Subcutaneous adipose tissue (tissue), 4 donors: Measurements from ENCODE around the gene PHKG1. TPM values are rescaled to one million over a fixed set of nuclear protein-coding genes. Genes with fewer than 3 reads are reported as not detected.

Experiments
- total RNA-seq, 4 donors: library from RNA; depleted of rRNA; stranded (reverse); fragments of >200 nt; gene quantifications; one replicate each; pipeline ENCODE4 v1.1.0, GENCODE V29; 2016
- TF ChIP-seq, protein P1 (sequence below): fragments of 450-650 bp; IDR thresholded peaks from one replicate; pipeline ENCODE4 v1.5.1; 2016; ENCODE audit warnings: low read depth, mild to moderate bottlenecking, control low read depth, antibody characterized with exemption, moderate library complexity

Gene PHKG1
- 1 to 10 TPM in 3 of 4 donors, not detected in 1; 1.1 to 4.2 (median 3.9) TPM for total RNA-seq

DNA sequence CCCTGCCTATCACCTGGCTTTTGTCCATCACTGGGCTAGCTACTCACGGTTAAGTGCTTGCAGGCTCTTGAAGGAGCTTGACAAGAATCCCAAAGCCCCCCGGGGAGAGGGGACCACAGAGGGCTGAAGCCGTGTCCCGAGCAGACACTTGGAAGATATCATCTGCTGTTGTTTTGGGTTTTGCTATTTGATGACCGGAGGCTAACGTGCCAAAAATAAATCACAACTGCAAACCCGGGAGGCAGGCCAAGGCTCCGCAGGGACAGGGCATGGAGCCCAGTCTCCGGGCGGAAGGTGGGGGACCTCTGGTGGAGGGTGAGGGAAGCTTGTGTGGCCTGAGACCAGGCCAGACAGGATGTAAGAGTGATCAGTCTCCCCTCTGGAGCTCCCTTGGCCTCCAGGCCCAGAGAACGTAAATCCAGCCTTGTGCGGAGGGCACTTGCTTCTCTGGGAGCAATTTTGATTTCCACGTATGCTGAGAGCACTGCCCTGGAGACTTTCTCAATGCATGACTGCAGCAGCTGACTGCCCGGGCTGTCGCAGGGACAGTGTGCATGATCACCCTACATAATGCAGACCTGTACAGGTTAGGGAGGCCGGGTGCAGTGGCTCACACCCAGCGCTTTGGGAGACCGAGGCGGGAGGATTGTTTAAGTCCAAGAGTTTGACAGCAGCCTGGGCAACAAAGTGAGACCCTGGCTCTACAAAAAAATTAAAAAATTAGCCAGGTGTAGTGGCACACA, at the start of gene PHKG1:
Gene PHKG1 (minus strand): TSS at position 164 of the 743 bp plus-strand sequence. CDS start 4,011 bp downstream, outside the sequence.
- TF ChIP-seq, protein P1, sequence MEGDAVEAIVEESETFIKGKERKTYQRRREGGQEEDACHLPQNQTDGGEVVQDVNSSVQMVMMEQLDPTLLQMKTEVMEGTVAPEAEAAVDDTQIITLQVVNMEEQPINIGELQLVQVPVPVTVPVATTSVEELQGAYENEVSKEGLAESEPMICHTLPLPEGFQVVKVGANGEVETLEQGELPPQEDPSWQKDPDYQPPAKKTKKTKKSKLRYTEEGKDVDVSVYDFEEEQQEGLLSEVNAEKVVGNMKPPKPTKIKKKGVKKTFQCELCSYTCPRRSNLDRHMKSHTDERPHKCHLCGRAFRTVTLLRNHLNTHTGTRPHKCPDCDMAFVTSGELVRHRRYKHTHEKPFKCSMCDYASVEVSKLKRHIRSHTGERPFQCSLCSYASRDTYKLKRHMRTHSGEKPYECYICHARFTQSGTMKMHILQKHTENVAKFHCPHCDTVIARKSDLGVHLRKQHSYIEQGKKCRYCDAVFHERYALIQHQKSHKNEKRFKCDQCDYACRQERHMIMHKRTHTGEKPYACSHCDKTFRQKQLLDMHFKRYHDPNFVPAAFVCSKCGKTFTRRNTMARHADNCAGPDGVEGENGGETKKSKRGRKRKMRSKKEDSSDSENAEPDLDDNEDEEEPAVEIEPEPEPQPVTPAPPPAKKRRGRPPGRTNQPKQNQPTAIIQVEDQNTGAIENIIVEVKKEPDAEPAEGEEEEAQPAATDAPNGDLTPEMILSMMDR, result no peak

DNA sequence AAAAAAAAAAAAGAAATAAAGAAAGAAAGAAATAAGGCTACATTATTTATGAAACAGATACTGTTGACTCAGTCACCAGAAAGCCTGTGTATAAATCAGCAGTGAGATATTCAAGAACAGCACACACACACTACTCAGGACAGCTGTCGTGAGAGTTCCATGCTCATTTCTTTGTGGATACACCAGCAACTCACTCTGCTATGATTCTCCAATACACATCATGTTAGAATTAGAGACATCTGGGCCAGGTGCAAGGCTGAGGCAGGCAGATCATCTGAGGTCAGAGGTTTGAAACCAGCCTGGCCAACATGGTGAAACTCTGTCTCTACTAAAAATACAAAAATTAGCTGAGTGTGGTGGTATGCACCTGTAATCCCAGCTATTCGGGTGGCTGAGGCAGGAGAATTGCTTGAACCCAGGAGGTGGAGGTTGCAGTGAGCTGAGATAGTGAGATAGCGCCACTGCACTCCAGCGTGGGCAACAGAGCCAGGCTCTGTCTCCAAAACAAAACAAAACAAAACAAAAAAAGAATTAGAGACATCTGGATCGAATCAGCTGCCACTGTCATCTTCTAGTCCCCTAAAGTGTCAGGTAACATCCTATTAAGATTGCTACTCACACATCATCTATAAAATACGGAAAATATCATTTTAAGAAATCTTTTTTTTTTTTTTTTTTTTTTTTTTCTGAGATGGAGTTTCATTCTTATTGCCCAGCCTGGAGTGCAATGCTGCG, 34.7 kb upstream of the PHKG1 start:
- TF ChIP-seq, protein P1, result no peak

DNA sequence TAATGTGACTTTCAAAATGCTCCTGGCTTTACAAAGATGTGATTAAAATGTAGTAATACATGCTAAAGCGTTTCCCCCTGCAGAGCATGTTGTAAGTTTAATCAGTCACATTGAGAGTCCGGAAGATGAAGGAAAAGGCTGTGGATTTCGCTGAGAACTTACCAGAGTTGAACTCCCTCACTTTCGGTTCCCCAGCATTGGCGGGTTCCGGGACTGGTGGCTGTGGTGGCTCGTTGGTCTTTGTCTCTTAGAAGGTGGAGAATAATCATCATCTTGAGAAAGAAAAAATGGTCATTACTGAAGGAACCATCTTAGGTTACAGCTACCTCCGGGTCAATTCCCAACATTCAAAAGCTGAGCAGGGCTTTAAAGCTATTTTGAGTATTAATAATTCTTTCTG, 33.1 kb upstream of the PHKG1 start:
- TF ChIP-seq, protein P1, result no peak

DNA sequence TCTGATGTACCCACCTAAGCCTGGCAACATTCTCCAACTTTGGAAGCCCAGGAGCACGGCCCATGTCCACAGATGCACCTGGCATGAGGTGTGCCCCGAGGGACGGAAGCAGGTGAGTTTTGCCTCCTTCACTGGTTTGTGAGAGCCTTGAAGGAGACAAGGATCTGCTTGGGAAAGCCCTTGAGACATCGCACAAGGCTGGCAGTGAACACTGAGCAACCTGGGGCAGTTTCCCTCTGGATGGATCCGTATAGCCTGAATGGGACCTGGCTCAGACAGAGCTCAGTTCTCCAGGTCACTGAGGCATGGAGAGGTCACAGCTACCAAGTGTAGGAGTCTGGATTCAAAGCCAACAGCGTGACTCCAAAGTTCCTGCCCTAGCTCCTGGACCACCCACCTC, 32.2 kb upstream of the PHKG1 start:
- TF ChIP-seq, protein P1, result no peak

DNA sequence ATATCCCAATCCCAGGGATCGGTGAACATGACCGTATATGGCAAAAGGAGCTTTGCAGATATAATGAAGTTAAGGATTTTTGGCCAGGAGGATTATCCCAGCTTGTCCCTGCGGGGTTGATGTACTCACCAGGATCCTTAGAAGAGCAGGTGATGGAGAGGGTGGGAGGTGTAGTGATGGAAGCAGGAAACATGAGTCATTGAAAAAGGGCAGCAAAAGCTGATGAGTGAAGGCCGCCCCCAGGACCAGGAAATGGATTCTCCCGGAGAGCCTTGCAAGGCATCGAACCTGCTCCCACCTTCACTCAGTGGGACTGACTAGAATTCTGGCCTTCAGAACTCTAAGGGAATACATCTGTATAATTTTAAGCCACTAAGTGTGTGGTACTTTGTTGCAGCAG, 28.7 kb upstream of the PHKG1 start:
- TF ChIP-seq, protein P1, result no peak

DNA sequence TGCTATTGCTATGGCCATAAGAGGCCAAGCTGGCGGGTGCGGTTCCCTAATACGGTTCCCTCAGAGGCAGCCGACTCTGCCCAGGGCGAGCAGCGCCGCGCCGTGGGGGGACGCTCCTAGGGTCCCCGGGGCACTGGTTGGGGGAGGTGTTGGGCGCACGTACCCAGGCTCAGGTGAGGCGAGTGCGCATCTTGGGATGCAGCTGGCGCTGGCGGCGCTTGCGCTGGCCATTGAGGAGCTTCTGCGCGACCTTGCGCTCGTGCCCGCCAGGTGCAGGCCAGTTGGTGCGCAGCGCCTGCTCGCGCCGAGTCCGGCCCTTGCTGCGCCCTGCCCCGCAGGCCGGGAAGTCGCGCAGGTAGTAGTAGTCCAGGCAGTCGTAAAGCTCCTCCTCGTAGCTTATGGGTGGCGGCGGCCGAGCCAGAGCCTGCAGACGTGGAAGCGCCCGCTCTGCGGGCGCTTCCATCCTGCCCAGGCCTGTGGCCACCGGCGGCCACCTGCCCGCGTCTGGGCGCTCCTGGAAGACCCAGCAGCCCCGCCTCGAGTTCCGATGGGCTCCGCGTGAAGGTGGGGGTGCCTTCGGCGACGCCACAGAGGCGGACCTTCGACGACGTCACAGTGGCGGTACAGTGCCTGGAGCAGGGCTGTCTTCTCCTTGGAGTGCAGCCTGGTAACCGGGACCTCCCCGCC, 23.2 kb upstream of the PHKG1 start, which contains the start of gene NUPR2:
Gene NUPR2 (minus strand): TSS at position 566 of the 687 bp plus-strand sequence. CDS start 103 bp downstream, at position 463.
- TF ChIP-seq, protein P1, result no peak

DNA sequence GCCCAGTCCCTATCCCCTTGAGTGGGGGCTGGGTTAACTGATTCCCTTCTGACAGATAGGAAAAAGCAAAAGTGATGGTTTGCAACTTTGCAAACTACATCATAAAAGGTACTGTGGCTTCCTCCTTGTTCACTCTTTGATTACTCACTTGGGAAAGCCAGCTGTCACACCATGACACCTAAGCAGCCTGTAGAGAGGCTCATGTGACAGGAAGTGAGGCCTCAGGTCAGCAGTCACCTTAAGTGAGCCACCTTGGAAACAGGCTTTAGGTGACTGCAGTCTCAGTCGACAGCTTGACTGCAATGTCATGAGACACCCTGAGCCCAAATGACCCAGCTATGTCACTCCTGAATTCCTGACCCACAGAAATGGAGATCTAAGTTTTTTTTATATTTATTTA, 17.9 kb upstream of the PHKG1 start:
- TF ChIP-seq, protein P1, result no peak
